Kidney epithelial cell (primary cell): ENCODE data around the gene ABCF3. TPM values are rescaled to one million over a fixed set of nuclear protein-coding genes. Genes with fewer than 3 reads are reported as not detected.
"Not testable (repeated sequence)": the region's sequence is repeated elsewhere in the genome, so short reads cannot be mapped to it uniquely, and the experiment has no call there.

Source experiments
- DNase-seq: peaks from one replicate; pipeline ENCODE4 v3.0.0-alpha.2; 2010; ENCODE audit warnings: low read depth
- H3K27me3 ChIP-seq: 2 replicates; pipeline ENCODE4 v1.6.0; 2011; ENCODE audit warnings: low read length; ENCODE audit not compliant: control insufficient read depth, insufficient read depth
- H3K36me3 ChIP-seq: 2 replicates; pipeline ENCODE4 v1.5.1; 2011; ENCODE audit warnings: low read length; ENCODE audit not compliant: control insufficient read depth, insufficient read depth
- H3K4me3 ChIP-seq: 2 replicates; pipeline ENCODE4 v1.5.1; 2011; ENCODE audit warnings: low read depth, mild to moderate bottlenecking, control low read depth, low read length
- CTCF ChIP-seq: IDR thresholded peaks from 2 replicates; pipeline ENCODE4 v1.5.1; 2011; ENCODE audit warnings: mild to moderate bottlenecking, moderate library complexity, low read length, control low read depth, inconsistent platforms; ENCODE audit not compliant: insufficient read depth, poor library complexity, severe bottlenecking
- total RNA-seq: library from RNA; depleted of rRNA; stranded (reverse); fragments of >200 nt; gene quantifications from 2 replicates; pipeline ENCODE4 v1.2.3, GENCODE V29; 2015

ABCF3 gene
- total RNA-seq, 1 donor from 2014 or later, result 55.7 TPM

- DNase-seq, result no peak
Measured at GRCh38 chr3:184160456-184160855, 25.5 kb upstream of the ABCF3 start.

GRCh38 chr3:184162571-184163070, 23.4 kb upstream of the ABCF3 start:
- H3K36me3 ChIP-seq, DNase-seq, H3K4me3 ChIP-seq, H3K27me3 ChIP-seq: not testable (repeated sequence)

More at GRCh38 chr3:184160456-184160855, 25.5 kb upstream of the ABCF3 start:
- no peaks in the 10 kb centered on the region for H3K27me3 ChIP-seq
- no peak overlapping the region for H3K4me3 ChIP-seq
- TF ChIP-seq CTCF, result no peak
- no peaks in the 10 kb centered on the region for H3K36me3 ChIP-seq

GRCh38 chr3:184164648-184165330, 21.2 kb upstream of the ABCF3 start:
- no peak for DNase-seq
- no peak for TF ChIP-seq CTCF
- no peak overlapping the region for H3K4me3 ChIP-seq
- H3K27me3 ChIP-seq, result no peaks in the 10 kb centered on the region
- no peaks in the 10 kb centered on the region for H3K36me3 ChIP-seq

- Histone ChIP-seq H3K36me3 (no peaks in the 10 kb centered on the region), H3K4me3 (no peak overlapping the region)
- no peak for TF ChIP-seq CTCF
Measured at GRCh38 chr3:184165543-184165942, 20.5 kb upstream of the ABCF3 start.

GRCh38 chr3:184166671-184167070, 19.3 kb upstream of the ABCF3 start:
- no peak for TF ChIP-seq CTCF
- Histone ChIP-seq H3K4me3 (no peak overlapping the region), H3K27me3 (no peaks in the 10 kb centered on the region), H3K36me3 (no peaks in the 10 kb centered on the region)
- no peak for DNase-seq

More at GRCh38 chr3:184165543-184165942, 20.5 kb upstream of the ABCF3 start:
- no peak for DNase-seq
- no peaks in the 10 kb centered on the region for H3K27me3 ChIP-seq

- TF ChIP-seq CTCF, result no peak
- Histone ChIP-seq H3K36me3 (no peaks in the 10 kb centered on the region), H3K27me3 (no peaks in the 10 kb centered on the region), H3K4me3 (no peak overlapping the region)
- DNase-seq, result no peak
Measured at GRCh38 chr3:184167786-184168185, 18.2 kb upstream of the ABCF3 start.
